Fibroblast of the conjunctiva (primary cell): ENCODE measurements around the gene PALD1.
"Not testable (repeated sequence)": the region's sequence is repeated elsewhere in the genome, so short reads cannot be mapped to it uniquely, and the experiment has no call there.

Experiments used
- DNase-seq: peaks from one replicate; pipeline ENCODE4 v3.0.0-alpha.2; 2010; ENCODE audit warnings: low read depth

PALD1 gene

GRCh38 chr10:70482982-70483760 lies 4.6 kb downstream of the PALD1 start:
- DNase-seq: no peak

GRCh38 chr10:70483872-70484271 lies 5.3 kb downstream of the PALD1 start:
- DNase-seq: not testable (repeated sequence)

GRCh38 chr10:70487824-70488223 lies 9.3 kb downstream of the PALD1 start:
- DNase-seq: no peak

- DNase-seq: no peak
Measured at GRCh38 chr10:70490142-70490541, 11.6 kb downstream of the PALD1 start.

GRCh38 chr10:70491614-70492013 lies 13.0 kb downstream of the PALD1 start:
- DNase-seq: no peak

GRCh38 chr10:70492786-70493659 lies 14.5 kb downstream of the PALD1 start:
- no peak for DNase-seq

- no peak for DNase-seq
Measured at GRCh38 chr10:70493660-70494234, 15.2 kb downstream of the PALD1 start.

GRCh38 chr10:70494536-70494935 lies 16.0 kb downstream of the PALD1 start:
- no peak for DNase-seq

- DNase-seq: no peak
Measured at GRCh38 chr10:70494966-70495365, 16.4 kb downstream of the PALD1 start.

- DNase-seq: no peak
Measured at GRCh38 chr10:70495691-70496261, 17.2 kb downstream of the PALD1 start.

GRCh38 chr10:70496341-70497119 lies 18.0 kb downstream of the PALD1 start:
- no peak for DNase-seq

- no peak for DNase-seq
Measured at GRCh38 chr10:70497120-70497545, 18.6 kb downstream of the PALD1 start.

- no peak for DNase-seq
Measured at GRCh38 chr10:70498970-70499835, 20.6 kb downstream of the PALD1 start.

GRCh38 chr10:70499836-70500167 lies 21.2 kb downstream of the PALD1 start:
- no peak for DNase-seq

- DNase-seq: no peak
Measured at GRCh38 chr10:70500368-70500767, 21.8 kb downstream of the PALD1 start.

- DNase-seq: no peak
Measured at GRCh38 chr10:70500812-70501301, 22.3 kb downstream of the PALD1 start.

GRCh38 chr10:70502406-70502805 lies 23.8 kb downstream of the PALD1 start:
- DNase-seq: no peak

- no peak for DNase-seq
Measured at GRCh38 chr10:70503776-70504175, 25.2 kb downstream of the PALD1 start.

- DNase-seq: no peak
Measured at GRCh38 chr10:70504521-70505358, 26.2 kb downstream of the PALD1 start.

- no peak for DNase-seq
Measured at GRCh38 chr10:70505908-70506307, 27.3 kb downstream of the PALD1 start.
